Measurements from ENCODE around the gene PROX1.
A peak's percentile ranks its signal among the peaks of the same experiment; 100 is the strongest.

- no peak for TF ChIP-seq CTCF (IDR thresholded peaks at IDR 0.05; ENCODE audit: control extremely low read depth in 1 of 3, insufficient read depth in 1 of 3, low read depth in 1 of 3, low read length in 3 of 3)
- peak; percentile 95 for TF ChIP-seq EZH2 (IDR thresholded peaks at IDR 0.05; ENCODE audit: low read depth, low read length, severe bottlenecking)
- no peak for TF ChIP-seq EP300 (IDR thresholded peaks at IDR 0.05; ENCODE audit: borderline replicate concordance in 1 of 2, low read depth in 2 of 2, low read length in 2 of 2)
- TF ChIP-seq E2F6 (IDR thresholded peaks at IDR 0.05): no peak; the same call in none of the 2 replicates
- no peak for TF ChIP-seq ATF2 (IDR thresholded peaks at IDR 0.05; ENCODE audit: low read length)
- TF ChIP-seq ATF3 (IDR thresholded peaks at IDR 0.05; ENCODE audit: insufficient read depth, low read depth, low read length): no peak
- TF ChIP-seq CEBPB (IDR thresholded peaks at IDR 0.05; ENCODE audit: low read depth, low read length): no peak
- no peak for TF ChIP-seq SIN3A (conservative IDR thresholded peaks at IDR 0.05 in 1 of 2, IDR thresholded peaks at IDR 0.05 in 1 of 2; ENCODE audit: low read depth in 1 of 2, low read length in 2 of 2)
- no peak for TF ChIP-seq GABPA (IDR thresholded peaks at IDR 0.05; ENCODE audit: borderline replicate concordance, insufficient read depth, low read length)
- no peak for TF ChIP-seq HDAC2 (IDR thresholded peaks at IDR 0.05; ENCODE audit: borderline replicate concordance in 1 of 2, low read depth in 2 of 2, low read length in 2 of 2)
- 0 out of 4 replicates have a peak, but pooled peaks of 1 of the 2 experiments have one; percentile 2 for TF ChIP-seq RAD21 (IDR thresholded peaks at IDR 0.05 in 1 of 2, conservative IDR thresholded peaks at IDR 0.05 in 1 of 2; ENCODE audit: low read depth in 2 of 2, low read length in 2 of 2)
- peak; percentile 95 for TF ChIP-seq SUZ12 (IDR thresholded peaks at IDR 0.05; ENCODE audit: low read length)
- no peak for TF ChIP-seq ASH2L (IDR thresholded peaks at IDR 0.05; ENCODE audit: low read length)
- no peak for TF ChIP-seq POLR2A (IDR thresholded peaks at IDR 0.05; ENCODE audit: control extremely low read depth in 1 of 2, low read depth in 2 of 2, low read length in 2 of 2)
Measured at GRCh38 chr1:213985209-213986019, 2.4 kb upstream of the PROX1 start.
